SH-SY5Y (cell line): ENCODE measurements around the gene FGF6.

Source experiments
- GATA2 ChIP-seq: IDR thresholded peaks from 2 replicates; pipeline ENCODE4 v1.6.1; 2011; ENCODE audit warnings: mild to moderate bottlenecking, low read depth, low read length
- GATA3 ChIP-seq: IDR thresholded peaks from 2 replicates; pipeline ENCODE4 v1.6.1; 2011; ENCODE audit warnings: low read depth, mild to moderate bottlenecking, low read length, moderate library complexity

DNA sequence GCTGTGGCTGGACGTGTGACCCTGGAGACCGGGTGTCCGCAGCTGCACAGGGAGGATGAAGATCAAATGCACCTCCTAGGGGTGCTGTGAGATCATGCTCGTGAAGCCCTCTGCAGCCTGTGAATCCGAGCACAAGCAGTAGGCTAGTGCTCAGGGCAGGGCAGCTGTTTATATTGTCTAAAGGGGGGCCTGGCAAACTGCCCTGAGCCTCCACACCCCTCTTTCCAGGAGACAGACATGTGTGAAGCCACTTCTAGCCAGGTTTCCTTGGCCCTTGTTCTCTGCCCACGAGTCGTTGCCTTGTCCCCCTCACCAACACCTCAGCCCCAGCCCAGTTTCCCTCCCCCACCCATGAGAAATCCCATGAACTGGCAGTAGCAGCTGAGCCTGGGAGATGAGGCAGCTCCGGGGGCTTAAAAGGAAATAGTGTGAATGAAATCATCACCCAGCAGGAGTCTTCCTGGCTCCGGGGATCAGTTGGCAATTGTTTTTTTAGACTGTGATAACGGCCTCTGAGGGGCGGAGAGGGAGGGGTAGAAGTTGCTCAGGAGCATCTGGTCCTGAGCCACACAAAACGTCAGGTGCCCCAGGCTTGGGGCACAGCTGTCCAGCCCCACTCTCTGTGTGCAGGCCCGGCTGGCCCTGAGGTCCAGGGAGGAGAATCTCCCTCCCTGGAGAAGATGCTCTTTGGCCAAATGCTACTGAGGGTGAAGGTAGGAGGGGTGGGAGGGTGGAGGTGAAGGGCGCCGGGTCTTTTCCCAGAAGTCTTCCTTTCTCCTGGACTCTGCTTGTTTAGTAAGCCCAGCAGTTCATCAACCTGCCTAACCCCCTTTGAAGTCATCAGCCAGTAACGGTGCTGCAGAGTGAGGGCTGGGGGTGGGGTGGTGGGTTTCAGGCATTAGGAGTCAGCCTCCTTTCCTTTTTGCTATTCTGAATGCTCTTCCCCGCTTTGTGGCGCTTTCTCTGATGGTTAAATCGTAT is 4.0 kb downstream of the FGF6 start:
- no peak for TF ChIP-seq GATA3
- no peak for TF ChIP-seq GATA2
